K562 (cell line): Measurements from ENCODE around the gene UPK2.
"Not testable (repeated sequence)": the region's sequence is repeated elsewhere in the genome, so short reads cannot be mapped to it uniquely, and the experiment has no call there.

ENCODE experiments used
- CTCF ChIP-seq, 3 experiments: IDR thresholded peaks in 2 of 3; conservative IDR thresholded peaks in 1 of 3; 2 replicates each; pipeline ENCODE4 v1.5.1; 2011 to 2012; ENCODE audit warnings: low read length in 3 of 3, mild to moderate bottlenecking in 3 of 3, control low read depth in 2 of 3, improper control_type of control experiment in 1 of 3, inconsistent platforms in 1 of 3, low read depth in 1 of 3, mixed read lengths in 1 of 3, moderate library complexity in 1 of 3; ENCODE audit not compliant: insufficient read depth in 2 of 3
- JUND ChIP-seq, 2 experiments: IDR thresholded peaks; 2 replicates in 1 of 2; 3 replicates in 1 of 2; pipeline ENCODE4 v1.6.1; 2011; ENCODE audit warnings: borderline replicate concordance in 2 of 2, low read depth in 2 of 2, low read length in 2 of 2, improper control_type of control experiment in 1 of 2, missing biosample characterization in 1 of 2, missing genetic modification characterization in 1 of 2, missing genetic modification reagents in 1 of 2
- MYNN ChIP-seq, 2 experiments: sonication (generic); formaldehyde crosslinking in 1 of 2; IDR thresholded peaks; 2 replicates each; pipeline versions ENCODE4 v1.5.0 to v1.6.1; 2016 to 2020; ENCODE audit warnings: antibody characterized with exemption in 1 of 2, missing genetic modification reagents in 1 of 2
- NBN ChIP-seq: fragments of 450-650 bp; IDR thresholded peaks from 2 replicates; pipeline ENCODE4 v1.6.1; 2016; ENCODE audit warnings: low read depth, mild to moderate bottlenecking
- RBFOX2 ChIP-seq: fragments of 200-400 bp; formaldehyde crosslinking; IDR thresholded peaks from 2 replicates; pipeline ENCODE4 v1.6.1; 2017; ENCODE audit warnings: low read depth, mild to moderate bottlenecking, low read length, moderate library complexity
- SP2 ChIP-seq: IDR thresholded peaks from 2 replicates; pipeline ENCODE4 v1.6.1; 2011; ENCODE audit warnings: mild to moderate bottlenecking, low read depth, low read length, moderate library complexity; ENCODE audit not compliant: poor library complexity, severe bottlenecking; ENCODE audit errors: extremely low read depth
- SREBF2 ChIP-seq: sonication (generic); formaldehyde crosslinking; IDR thresholded peaks from 2 replicates; pipeline ENCODE4 v1.4.0; 2020; ENCODE audit warnings: mild to moderate bottlenecking, missing genetic modification reagents
- TAF1 ChIP-seq: IDR thresholded peaks from 2 replicates; pipeline ENCODE4 v1.6.1; 2011; ENCODE audit warnings: mild to moderate bottlenecking, low read length, moderate library complexity; ENCODE audit not compliant: insufficient read depth, control insufficient read depth, severe bottlenecking; ENCODE audit errors: extremely low read depth
- TCF15 ChIP-seq: fragments of 250-450 bp; sonication (Bioruptor Pico); IDR thresholded peaks from 2 replicates; pipeline ENCODE4 v1.8.0; 2022; ENCODE audit warnings: moderate library complexity, mild to moderate bottlenecking, inconsistent platforms
- ZNF274 ChIP-seq: IDR thresholded peaks from 2 replicates; pipeline ENCODE4 v1.6.1; 2011; ENCODE audit warnings: low read depth, mild to moderate bottlenecking, low read length, moderate library complexity, borderline replicate concordance
- ZNF584 ChIP-seq: fragments of 200-800 bp; sonication (Bioruptor generic); IDR thresholded peaks from 2 replicates; pipeline ENCODE4 v1.6.1; 2016; ENCODE audit warnings: low read depth, mild to moderate bottlenecking, missing genetic modification characterization, missing compliant biosample characterization
- ZNF830 ChIP-seq: fragments of 250-450 bp; sonication (Bioruptor Pico); IDR thresholded peaks from 2 replicates; pipeline ENCODE4 v1.5.0; 2021; ENCODE audit warnings: mild to moderate bottlenecking

DNA sequence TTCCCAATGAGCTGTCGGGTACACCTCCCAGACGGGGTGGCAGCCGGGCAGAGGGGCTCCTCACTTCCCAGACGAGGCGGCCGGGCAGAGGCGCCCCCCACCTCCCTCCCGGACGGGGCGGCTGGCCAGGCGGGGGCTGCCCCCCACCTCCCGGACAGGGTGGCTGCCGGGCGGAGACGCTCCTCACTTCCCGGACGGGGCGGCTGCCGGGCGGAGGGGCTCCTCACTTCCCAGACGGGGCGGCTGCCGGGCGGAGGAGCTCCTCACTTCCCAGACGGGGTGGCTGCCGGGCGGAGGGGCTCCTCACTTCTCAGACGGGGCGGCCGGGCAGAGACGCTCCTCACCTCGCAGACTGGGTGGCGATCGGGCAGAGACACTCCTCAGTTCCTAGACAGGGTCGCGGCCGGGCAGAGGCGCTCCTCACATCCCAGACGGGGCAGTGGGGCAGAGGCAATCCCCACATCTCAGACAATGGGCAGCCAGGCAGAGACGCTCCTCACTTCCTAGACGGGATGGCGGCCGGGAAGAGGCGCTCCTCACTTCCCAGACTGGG lies 35.5 kb downstream of the UPK2 start:
- TF ChIP-seq SP2; CTCF (IDR thresholded peaks at IDR 0.05 in 2 of 3, conservative IDR thresholded peaks at IDR 0.05 in 1 of 3; ENCODE audit: insufficient read depth in 2 of 3, low read depth in 1 of 3, low read length in 3 of 3); ZNF274; TAF1; SREBF2; ZNF584 (CRISPR knock-in tag); TCF15 (CRISPR knock-in tag); MYNN (IDR thresholded peaks at IDR 0.05); MYNN (CRISPR knock-in tag; IDR thresholded peaks at IDR 0.05); ZNF830 (CRISPR knock-in tag); JUND (IDR thresholded peaks at IDR 0.05; ENCODE audit: borderline replicate concordance, low read depth, low read length); JUND (tag; IDR thresholded peaks at IDR 0.05; ENCODE audit: borderline replicate concordance, low read depth, low read length); NBN; RBFOX2: not testable (repeated sequence)
